Upper lobe of left lung (tissue), 6 donors: ENCODE data around the gene WDR83. TPM values are rescaled to one million over a fixed set of nuclear protein-coding genes. Genes with fewer than 3 reads are reported as not detected.
"Not testable (repeated sequence)": the region's sequence is repeated elsewhere in the genome, so short reads cannot be mapped to it uniquely, and the experiment has no call there.

Source experiments
- ATAC-seq, 2 donors: fragments of 200-7000 bp; cut with Tn5 transposase; one replicate each; pipeline ENCODE4 v1.9.1; 2022; ENCODE audit warnings: mild to moderate bottlenecking in 2 of 2, moderate library complexity in 2 of 2; ENCODE audit not compliant: low FRiP score in 2 of 2
- DNase-seq, 2 donors: peaks; one replicate each; pipeline ENCODE4 v3.0.0-alpha.2; 2019 to 2020
- H3K27ac ChIP-seq, 4 donors: fragments of 200-600 bp; sonication (generic); one replicate each; pipeline ENCODE4 v1.5.1; 2016 to 2019
- H3K27me3 ChIP-seq, 4 donors: fragments of 200-600 bp; sonication (generic); one replicate each; pipeline ENCODE4 v1.5.1; 2017 to 2019
- H3K36me3 ChIP-seq, 4 donors: fragments of 200-600 bp; sonication (generic); one replicate each; pipeline ENCODE4 v1.5.1; 2016 to 2019
- H3K4me1 ChIP-seq, 4 donors: fragments of 200-600 bp; sonication (generic); one replicate each; pipeline ENCODE4 v1.5.1; 2018 to 2019
- H3K4me3 ChIP-seq, 4 donors: fragments of 200-600 bp; sonication (generic); one replicate each; pipeline ENCODE4 v1.5.1; 2017 to 2019; ENCODE audit warnings: mild to moderate bottlenecking in 2 of 4, moderate library complexity in 1 of 4
- H3K9me3 ChIP-seq, 4 donors: fragments of 200-600 bp; sonication (generic); one replicate each; pipeline ENCODE4 v1.5.1; 2018 to 2019
- EP300 ChIP-seq, 4 donors: sonication (generic); formaldehyde crosslinking; IDR thresholded peaks; one replicate each; pipeline ENCODE4 v1.5.1; 2017; ENCODE audit warnings: antibody characterized with exemption in 4 of 4, control low read depth in 2 of 4
- POLR2A ChIP-seq, 4 donors: fragments of 450-650 bp; IDR thresholded peaks; one replicate each; pipeline ENCODE4 v1.5.1; 2016 to 2017; ENCODE audit warnings: antibody characterized with exemption in 4 of 4, mild to moderate bottlenecking in 2 of 4
- POLR2AphosphoS5 ChIP-seq, 2 donors: sonication (generic); formaldehyde crosslinking; IDR thresholded peaks; one replicate each; pipeline ENCODE4 v1.5.1; 2017; ENCODE audit warnings: antibody characterized with exemption in 2 of 2
- WGBS, 2 donors: methylation state at CpG; one replicate each; pipeline ENCODE4 v1.1.5; 2017 to 2018; 5-methylcytosine and 5-hydroxymethylcytosine counted together
- total RNA-seq, 6 donors: library from RNA; depleted of rRNA in 4 of 6; stranded (reverse); fragments of >200 nt in 4 of 6; gene quantifications; one replicate each; pipeline versions ENCODE4 v1.1.0 to v1.2.1, GENCODE V29; 2016 to 2021
- TF ChIP-seq, protein P1 (sequence below), 6 experiments: fragments of 450-650 bp in 4 of 6; fragments of 200-600 bp in 2 of 6; sonication (generic) in 2 of 6; IDR thresholded peaks; one replicate each; pipeline ENCODE4 v1.5.1; 2016 to 2019; ENCODE audit warnings: antibody characterized with exemption in 6 of 6
- donor health status: DM: no; HTN: no; CAD: no; lungs with moderate emphysema.
- donor health status: DM: no; HTN: yes; CAD: no; lungs with severe emphysema.

WDR83 gene, protein sequence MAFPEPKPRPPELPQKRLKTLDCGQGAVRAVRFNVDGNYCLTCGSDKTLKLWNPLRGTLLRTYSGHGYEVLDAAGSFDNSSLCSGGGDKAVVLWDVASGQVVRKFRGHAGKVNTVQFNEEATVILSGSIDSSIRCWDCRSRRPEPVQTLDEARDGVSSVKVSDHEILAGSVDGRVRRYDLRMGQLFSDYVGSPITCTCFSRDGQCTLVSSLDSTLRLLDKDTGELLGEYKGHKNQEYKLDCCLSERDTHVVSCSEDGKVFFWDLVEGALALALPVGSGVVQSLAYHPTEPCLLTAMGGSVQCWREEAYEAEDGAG
- 10 to 100 TPM in 2 of 6 donors, 1 to 10 TPM in 4; 6.1 to 12.9 (median 8.4) TPM for total RNA-seq

- WGBS, 2 donors = 2% methylated on average over 24 to 34 of the region's 46 CpGs
- H3K4me3 ChIP-seq = peak within 1 kb of the TSS; percentile 69 to 90 (median 80)
- DNase-seq (peak; percentile 82 to 96), ATAC-seq (peak; percentile 87)
- H3K4me1 ChIP-seq = peaks cover 40 to 60% (median 44%) of the 10 kb centered on the region in 4 donors
- TF ChIP-seq, protein P1, sequence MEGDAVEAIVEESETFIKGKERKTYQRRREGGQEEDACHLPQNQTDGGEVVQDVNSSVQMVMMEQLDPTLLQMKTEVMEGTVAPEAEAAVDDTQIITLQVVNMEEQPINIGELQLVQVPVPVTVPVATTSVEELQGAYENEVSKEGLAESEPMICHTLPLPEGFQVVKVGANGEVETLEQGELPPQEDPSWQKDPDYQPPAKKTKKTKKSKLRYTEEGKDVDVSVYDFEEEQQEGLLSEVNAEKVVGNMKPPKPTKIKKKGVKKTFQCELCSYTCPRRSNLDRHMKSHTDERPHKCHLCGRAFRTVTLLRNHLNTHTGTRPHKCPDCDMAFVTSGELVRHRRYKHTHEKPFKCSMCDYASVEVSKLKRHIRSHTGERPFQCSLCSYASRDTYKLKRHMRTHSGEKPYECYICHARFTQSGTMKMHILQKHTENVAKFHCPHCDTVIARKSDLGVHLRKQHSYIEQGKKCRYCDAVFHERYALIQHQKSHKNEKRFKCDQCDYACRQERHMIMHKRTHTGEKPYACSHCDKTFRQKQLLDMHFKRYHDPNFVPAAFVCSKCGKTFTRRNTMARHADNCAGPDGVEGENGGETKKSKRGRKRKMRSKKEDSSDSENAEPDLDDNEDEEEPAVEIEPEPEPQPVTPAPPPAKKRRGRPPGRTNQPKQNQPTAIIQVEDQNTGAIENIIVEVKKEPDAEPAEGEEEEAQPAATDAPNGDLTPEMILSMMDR (IDR thresholded peaks at IDR 0.05) = no peak
- TF ChIP-seq POLR2AphosphoS5 (IDR thresholded peaks at IDR 0.05) (peak; percentile 30 to 46), POLR2A (IDR thresholded peaks at IDR 0.05) (peak in 3 of 4 donors; percentile 36 to 65 (median 38)), EP300 (IDR thresholded peaks at IDR 0.05) (no peak)
- no peaks in the 10 kb centered on the region for H3K27me3 ChIP-seq
- no peaks in the 10 kb centered on the region for H3K9me3 ChIP-seq
- peak within 1 kb of the TSS; percentile 79 to 89 (median 84) for H3K27ac ChIP-seq
- peaks cover 0 to 35% (median 22%) of the 10 kb centered on the region in 4 donors for H3K36me3 ChIP-seq
These were observed at the start of gene WDR83, which contains the start of gene MAN2B1 for GRCh38 chr19:12666265-12667048. Gene WDR83 (plus strand): TSS chr19:12666807. CDS start chr19:12669791, 2,984 bp downstream. Gene MAN2B1 (minus strand): TSS chr19:12666742. CDS start chr19:12666701, 41 bp downstream.

DNA sequence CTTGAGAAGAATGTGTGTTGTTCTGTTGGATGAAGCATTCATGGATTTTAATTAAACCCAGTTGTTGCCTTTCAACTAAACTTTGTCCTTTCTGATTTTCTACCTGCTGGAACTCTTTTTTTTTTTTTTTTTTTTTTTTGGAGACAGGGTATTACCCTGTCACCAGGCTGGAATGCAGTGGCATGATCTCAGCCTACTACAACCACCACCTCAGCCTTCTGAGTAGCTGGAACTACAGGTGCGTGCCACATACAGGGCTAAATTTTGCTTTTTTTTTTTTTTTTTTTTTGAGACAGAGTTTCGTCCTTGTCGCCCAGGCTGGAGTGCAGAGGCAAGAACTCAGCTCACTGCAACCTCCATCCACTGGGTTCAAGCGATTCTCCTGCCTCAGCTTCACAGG lies 49.0 kb upstream of the WDR83 start:
- no peaks in the 10 kb centered on the region for H3K27me3 ChIP-seq
- H3K9me3 ChIP-seq = no peaks in the 10 kb centered on the region
- no peak for ATAC-seq
- WGBS, 2 donors = 98 to 99% methylated on average over 4 of the region's 4 CpGs
- no peak overlapping the region for H3K4me3 ChIP-seq
- H3K4me1 ChIP-seq = peaks cover 16 to 30% (median 27%) of the 10 kb centered on the region in 4 donors
- DNase-seq = no peak
- no peak overlapping the region for H3K27ac ChIP-seq
- TF ChIP-seq, protein P1 (IDR thresholded peaks at IDR 0.05) = no peak
- TF ChIP-seq EP300 (IDR thresholded peaks at IDR 0.05) = no peak
- TF ChIP-seq POLR2AphosphoS5 (IDR thresholded peaks at IDR 0.05) = no peak
- TF ChIP-seq POLR2A (IDR thresholded peaks at IDR 0.05) = no peak
- peaks cover 0 to 40% (median 13%) of the 10 kb centered on the region in 4 donors for H3K36me3 ChIP-seq

DNA sequence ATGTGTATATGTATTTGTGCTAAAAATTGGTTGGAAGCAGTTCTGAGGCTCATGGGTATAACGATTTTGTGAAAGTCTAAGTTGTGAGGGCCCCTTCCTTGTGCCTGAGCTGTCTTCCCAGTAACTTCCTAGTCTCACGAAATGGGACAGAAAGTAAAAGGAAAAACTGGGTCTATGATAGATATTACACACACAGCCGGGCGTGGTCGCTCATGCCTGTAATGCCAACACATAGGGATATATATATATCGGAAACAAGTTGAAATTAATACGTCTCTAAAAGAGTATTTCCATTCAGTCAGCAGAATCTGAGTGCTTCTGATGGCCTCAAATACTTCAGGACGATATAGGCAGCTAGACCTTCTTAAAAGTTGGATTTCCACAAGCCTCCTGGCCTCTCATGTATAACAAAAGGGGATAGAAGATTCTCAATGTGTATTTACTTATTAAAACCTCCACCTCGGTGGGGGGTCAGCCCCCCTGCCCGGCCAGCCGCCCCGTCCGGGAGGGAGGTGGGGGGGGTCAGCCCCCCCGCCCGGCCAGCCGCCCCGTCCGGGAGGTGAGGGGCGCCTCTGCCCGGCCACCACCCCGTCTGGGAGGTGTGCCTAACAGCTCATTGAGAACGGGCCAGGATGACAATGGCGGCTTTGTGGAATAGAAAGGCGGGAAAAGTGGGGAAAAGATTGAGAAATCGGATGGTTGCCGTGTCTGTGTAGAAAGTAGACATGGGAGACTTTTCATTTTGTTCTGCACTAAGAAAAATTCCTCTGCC lies 45.2 kb upstream of the WDR83 start:
- H3K27ac ChIP-seq = peak overlapping the region in 1 of 4 donors; percentile 53
- H3K9me3 ChIP-seq, H3K27me3 ChIP-seq, H3K4me1 ChIP-seq, DNase-seq, H3K4me3 ChIP-seq, ATAC-seq: not testable (repeated sequence)
- 63 to 80% methylated on average over 21 to 26 of the region's 26 CpGs for WGBS, 2 donors
- peaks cover 20 to 40% (median 30%) of the 10 kb centered on the region in 4 donors for H3K36me3 ChIP-seq

DNA sequence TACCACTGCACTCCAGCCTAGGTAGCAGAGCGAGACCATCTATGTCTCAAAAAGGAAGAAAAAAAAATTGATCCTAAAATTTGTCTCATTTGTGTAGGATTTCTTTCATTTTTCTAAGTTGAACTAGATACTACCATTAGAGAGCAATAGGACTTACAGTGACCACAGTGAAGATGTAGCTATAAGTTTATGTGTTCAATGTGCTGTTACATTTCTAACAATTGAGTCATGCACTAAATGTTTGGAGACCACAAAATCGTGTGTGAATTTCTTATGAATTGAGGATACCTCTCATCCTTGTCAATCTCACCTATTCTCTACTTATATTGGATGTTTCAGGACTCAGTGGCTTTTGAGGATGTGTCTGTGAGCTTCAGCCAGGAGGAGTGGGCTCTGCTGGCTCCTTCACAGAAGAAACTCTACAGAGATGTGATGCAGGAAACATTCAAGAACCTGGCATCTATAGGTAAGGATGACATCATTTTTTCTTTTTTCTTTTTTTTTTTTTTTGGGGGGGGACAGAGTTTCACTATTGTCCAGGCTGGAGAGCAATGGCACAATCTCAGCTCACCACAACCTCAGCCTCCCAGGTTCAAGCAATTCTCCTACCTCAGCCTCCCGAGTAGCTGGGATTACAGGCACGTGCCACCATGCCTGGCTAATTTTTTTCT lies 43.1 kb upstream of the WDR83 start:
- peaks cover 0 to 3% (median 2%) of the 10 kb centered on the region in 4 donors for H3K4me1 ChIP-seq
- H3K27ac ChIP-seq = no peak overlapping the region
- no peak for DNase-seq
- peaks cover 9 to 14% (median 14%) of the 10 kb centered on the region in 4 donors for H3K9me3 ChIP-seq
- no peak for TF ChIP-seq EP300 (IDR thresholded peaks at IDR 0.05)
- no peak for TF ChIP-seq POLR2AphosphoS5 (IDR thresholded peaks at IDR 0.05)
- TF ChIP-seq, protein P1 (IDR thresholded peaks at IDR 0.05) = no peak
- TF ChIP-seq POLR2A (IDR thresholded peaks at IDR 0.05) = no peak
- no peak for ATAC-seq
- WGBS, 2 donors = 88 to 91% methylated on average over 4 of the region's 4 CpGs
- H3K4me3 ChIP-seq = no peak overlapping the region
- no peaks in the 10 kb centered on the region for H3K27me3 ChIP-seq
- H3K36me3 ChIP-seq = peaks cover 39 to 55% (median 49%) of the 10 kb centered on the region in 4 donors
